Caco-2 (cell line): ENCODE measurements around the gene SLC25A1. TPM values are rescaled to one million over a fixed set of nuclear protein-coding genes. Genes with fewer than 3 reads are reported as not detected.

Source experiments
- BruUV-seq: library from RNA; stranded (reverse); fragments of 400-500 nt; replicated peaks from 2 replicates; lab custom pipeline; 2021; lab: Mats Ljungman, UMichigan
- CTCF ChIA-PET: fragments of 300-600 bp; sonication (Branson Sonifier 250); formaldehyde crosslinking; loops from one replicate; lab custom pipeline; 2022; ENCODE audit warnings: antibody characterized with exemption; lab: Charles Lee
- POLR2A ChIA-PET: fragments of 300-600 bp; sonication (Branson Sonifier 250); formaldehyde crosslinking; loops from one replicate; lab custom pipeline; 2022; ENCODE audit warnings: antibody characterized with exemption; lab: Charles Lee
- DNase-seq, 2 experiments: peaks; one replicate each; pipeline versions ENCODE4 v3.0.0 to v3.0.0-alpha.2; 2020 to 2022
- H3K27me3 ChIP-seq: replicated peaks from 2 replicates; pipeline ENCODE4 v1.6.0; 2011; ENCODE audit warnings: low read length; ENCODE audit not compliant: control insufficient read depth, insufficient read depth
- H3K36me3 ChIP-seq: 2 replicates; pipeline ENCODE4 v1.5.1; 2011; ENCODE audit warnings: low read length; ENCODE audit not compliant: control insufficient read depth, insufficient read depth
- H3K4me1 ChIP-seq: fragments of 250-450 bp; sonication (Bioruptor Pico); 2 replicates; pipeline ENCODE4 v1.5.1; 2020; ENCODE audit warnings: mild to moderate bottlenecking
- H3K4me3 ChIP-seq: 2 replicates; pipeline ENCODE4 v1.5.1; 2011; ENCODE audit warnings: low read depth, mild to moderate bottlenecking, control low read depth, low read length
- H3K9me3 ChIP-seq: fragments of 250-450 bp; sonication (Bioruptor Pico); 2 replicates; pipeline ENCODE4 v1.5.1; 2020; ENCODE audit warnings: mild to moderate bottlenecking, moderate library complexity
- H3K27ac Mint-ChIP-seq: one replicate; pipeline ENCODE4 v1.8.0; 2022; ENCODE audit warnings: mixed read lengths; ENCODE audit not compliant: unreplicated experiment
- H3K27me3 Mint-ChIP-seq: one replicate; pipeline ENCODE4 v1.8.0; 2022; ENCODE audit warnings: mixed read lengths; ENCODE audit not compliant: insufficient read depth, unreplicated experiment
- H3K36me3 Mint-ChIP-seq: one replicate; pipeline ENCODE4 v1.8.0; 2022; ENCODE audit warnings: mild to moderate bottlenecking, mixed read lengths; ENCODE audit not compliant: insufficient read depth, unreplicated experiment
- H3K4me1 Mint-ChIP-seq: one replicate; pipeline ENCODE4 v1.8.0; 2022; ENCODE audit warnings: low read depth, mixed read lengths; ENCODE audit not compliant: unreplicated experiment
- H3K4me3 Mint-ChIP-seq: one replicate; pipeline ENCODE4 v1.8.0; 2022; ENCODE audit warnings: mild to moderate bottlenecking, moderate library complexity, mixed read lengths; ENCODE audit not compliant: unreplicated experiment
- H3K9me3 Mint-ChIP-seq: one replicate; pipeline ENCODE4 v1.8.0; 2022; ENCODE audit warnings: mixed read lengths; ENCODE audit not compliant: unreplicated experiment
- CTCF ChIP-seq, 2 experiments: fragments of 200-600 bp in 1 of 2; IDR thresholded peaks; 1 replicate in 1 of 2; 2 replicates in 1 of 2; pipeline versions ENCODE4 v1.5.1 to v1.8.0; 2011 to 2022; ENCODE audit warnings: antibody characterized with exemption in 1 of 2, control low read depth in 1 of 2, inconsistent platforms in 1 of 2, low read depth in 1 of 2, low read length in 1 of 2, mild to moderate bottlenecking in 1 of 2, moderate library complexity in 1 of 2; ENCODE audit not compliant: insufficient read depth in 1 of 2, severe bottlenecking in 1 of 2, unreplicated experiment in 1 of 2
- intact Hi-C: fragments of 100-400 bp; cut with micrococcal nuclease; formaldehyde crosslinking; loops from one replicate; pipeline ENCODE4 v1.10.0; 2022; ENCODE audit not compliant: unreplicated experiment
- total RNA-seq: library from RNA; stranded (reverse); gene quantifications from 2 replicates; pipeline ENCODE4 v1.2.3, GENCODE V29; 2022

The SLC25A1 gene
- total RNA-seq, 1 experiment from 2014 or later, result 155 TPM

GRCh38 chr22:19169002-19169946 lies 9.3 kb downstream of the SLC25A1 start:
- peak overlapping the region; percentile 24 for H3K4me3 ChIP-seq

GRCh38 chr22:19168088-19168890 lies 10.2 kb downstream of the SLC25A1 start:
- peak; percentile 38 to 66 for TF ChIP-seq CTCF (IDR thresholded peaks at IDR 0.05; ENCODE audit: insufficient read depth in 1 of 2, low read depth in 1 of 2, low read length in 1 of 2, severe bottlenecking in 1 of 2, unreplicated experiment in 1 of 2)
- H3K27ac Mint-ChIP-seq, result no peak overlapping the region
- Histone ChIP-seq H3K4me1 (peaks cover 38% of the 10 kb centered on the region), H3K36me3 (no peaks in the 10 kb centered on the region; the same call in 1 of the 2 replicates), H3K4me3 (no peak overlapping the region), H3K9me3 (peaks cover 5% of the 10 kb centered on the region; the same call in 1 of the 2 replicates), H3K27me3 (no peaks in the 10 kb centered on the region)
- H3K27me3 Mint-ChIP-seq, result peaks cover 2% of the 10 kb centered on the region
- ChIA-PET CTCF (interaction anchor here (0.6 to 2.0 kb wide), 4 partner anchors 11 to 46 kb away, joined by 3 to 13 read pairs (median 5); partner anchors contain the start of genes DGCR2, ESS2 and SLC25A1), POLR2A (no interaction called here)
- peaks cover 42% of the 10 kb centered on the region for H3K4me1 Mint-ChIP-seq
- peak overlapping the region; percentile 44 for H3K4me3 Mint-ChIP-seq
- DNase-seq, result peak; percentile 78 to 85
- no peaks in the 10 kb centered on the region for H3K9me3 Mint-ChIP-seq
- BruUV-seq, result no TSS peak
- intact Hi-C loops, result no loop called here
- peaks cover 23% of the 10 kb centered on the region for H3K36me3 Mint-ChIP-seq

More at GRCh38 chr22:19169002-19169946, 9.3 kb downstream of the SLC25A1 start:
- Histone ChIP-seq H3K36me3 (peaks cover 2% of the 10 kb centered on the region), H3K9me3 (peaks cover 4% of the 10 kb centered on the region; the same call in 1 of the 2 replicates), H3K27me3 (no peaks in the 10 kb centered on the region), H3K4me1 (peaks cover 47% of the 10 kb centered on the region)
- intact Hi-C loops, result no loop called here
- POLR2A ChIA-PET, result interaction anchor here (1.1 kb wide), 1 partner anchor 25 kb away, joined by 6 read pairs; the partner anchor contains the start of gene ESS2
- peaks cover 45% of the 10 kb centered on the region for H3K4me1 Mint-ChIP-seq
- no peaks in the 10 kb centered on the region for H3K9me3 Mint-ChIP-seq
- no peak overlapping the region for H3K27ac Mint-ChIP-seq
- peak overlapping the region; percentile 44 for H3K4me3 Mint-ChIP-seq
- no peak for TF ChIP-seq CTCF (IDR thresholded peaks at IDR 0.05; ENCODE audit: insufficient read depth in 1 of 2, low read depth in 1 of 2, low read length in 1 of 2, severe bottlenecking in 1 of 2, unreplicated experiment in 1 of 2)
- CTCF ChIA-PET, result interaction anchor here (0.6 to 2.0 kb wide), 4 partner anchors 10 to 47 kb away, joined by 3 to 13 read pairs (median 5); partner anchors contain the start of genes DGCR2, ESS2 and SLC25A1
- BruUV-seq, result no TSS peak
- H3K36me3 Mint-ChIP-seq, result peaks cover 33% of the 10 kb centered on the region
- DNase-seq, result no peak
- H3K27me3 Mint-ChIP-seq, result no peaks in the 10 kb centered on the region
